ENCODE results near the gene BPIFB1.

Gene BPIFB1, protein sequence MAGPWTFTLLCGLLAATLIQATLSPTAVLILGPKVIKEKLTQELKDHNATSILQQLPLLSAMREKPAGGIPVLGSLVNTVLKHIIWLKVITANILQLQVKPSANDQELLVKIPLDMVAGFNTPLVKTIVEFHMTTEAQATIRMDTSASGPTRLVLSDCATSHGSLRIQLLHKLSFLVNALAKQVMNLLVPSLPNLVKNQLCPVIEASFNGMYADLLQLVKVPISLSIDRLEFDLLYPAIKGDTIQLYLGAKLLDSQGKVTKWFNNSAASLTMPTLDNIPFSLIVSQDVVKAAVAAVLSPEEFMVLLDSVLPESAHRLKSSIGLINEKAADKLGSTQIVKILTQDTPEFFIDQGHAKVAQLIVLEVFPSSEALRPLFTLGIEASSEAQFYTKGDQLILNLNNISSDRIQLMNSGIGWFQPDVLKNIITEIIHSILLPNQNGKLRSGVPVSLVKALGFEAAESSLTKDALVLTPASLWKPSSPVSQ

DNA sequence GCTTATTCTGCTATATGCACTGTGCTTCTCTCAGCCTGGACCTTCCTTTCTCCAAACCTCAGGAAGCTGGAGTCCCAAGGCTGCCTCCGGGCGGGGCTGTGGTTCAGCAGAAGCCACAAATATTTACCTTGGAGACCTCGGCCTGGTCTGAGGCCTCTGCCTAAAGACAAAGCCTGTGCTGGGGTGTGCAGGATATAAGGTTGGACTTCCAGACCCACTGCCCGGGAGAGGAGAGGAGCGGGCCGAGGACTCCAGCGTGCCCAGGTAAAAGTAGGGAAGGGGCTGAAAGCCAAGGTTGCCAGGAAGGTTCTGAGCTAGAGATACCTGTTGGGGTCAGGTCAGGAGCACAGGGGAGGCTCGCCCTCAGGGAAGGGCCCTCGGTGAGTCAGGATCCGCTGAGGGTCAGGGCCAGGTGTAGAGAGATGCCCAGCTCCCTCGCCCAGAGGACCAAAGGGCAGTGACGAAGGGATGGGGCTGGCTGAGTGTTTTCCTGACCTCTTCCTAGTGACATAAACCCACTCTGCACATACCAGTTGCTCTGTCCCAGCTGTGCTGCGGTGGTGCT lies at the start of gene BPIFB1:
Gene BPIFB1, plus strand, starts transcription at position 224 of the 565 bp plus-strand sequence. CDS start 2,860 bp downstream, outside the sequence.
- DNase-seq, result no peak

DNA sequence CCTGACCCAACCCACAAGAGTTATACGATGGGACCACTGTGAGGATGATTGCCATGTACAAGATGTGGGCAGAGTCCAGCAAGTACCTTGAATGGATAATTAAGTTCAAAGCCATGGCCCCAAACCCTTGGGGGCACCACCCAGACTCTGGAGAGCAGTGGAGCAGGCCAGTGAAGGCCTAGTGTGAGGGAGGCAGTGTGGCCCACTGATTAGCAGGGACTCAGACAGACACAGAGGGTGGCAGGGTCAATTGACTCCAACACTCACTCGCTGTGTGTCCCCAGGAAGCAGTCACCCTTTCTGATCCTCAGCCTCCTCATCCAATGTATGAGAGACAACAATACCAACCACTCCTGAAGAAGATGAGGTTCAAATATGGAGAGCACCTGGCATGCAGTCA lies 49.0 kb upstream of the BPIFB1 start:
- no peak for DNase-seq

DNA sequence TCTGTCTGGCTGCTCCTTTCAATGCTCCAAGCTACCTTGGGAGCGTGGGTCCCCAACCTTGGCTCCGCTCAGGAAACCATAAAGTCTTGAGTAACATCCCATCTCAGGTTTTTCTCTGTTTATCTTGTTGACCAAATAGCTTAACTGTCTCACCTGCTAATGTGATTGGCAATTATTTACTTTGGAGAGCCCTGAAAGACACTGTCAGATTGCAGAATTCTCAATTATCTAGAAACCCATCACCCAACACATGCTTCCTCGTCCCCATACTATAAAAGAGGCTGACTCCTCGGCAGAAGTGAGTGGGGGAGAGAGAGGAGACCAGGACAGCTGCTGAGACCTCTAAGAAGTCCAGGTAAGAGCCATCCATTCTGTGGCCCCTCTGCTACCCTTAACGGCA lies 47.3 kb upstream of the BPIFB1 start, which contains the start of gene BPIFA1:
Gene BPIFA1, plus strand, starts transcription at position 301 of the 400 bp plus-strand sequence. CDS start 1,716 bp downstream, outside the sequence.
- DNase-seq, result no peak

DNA sequence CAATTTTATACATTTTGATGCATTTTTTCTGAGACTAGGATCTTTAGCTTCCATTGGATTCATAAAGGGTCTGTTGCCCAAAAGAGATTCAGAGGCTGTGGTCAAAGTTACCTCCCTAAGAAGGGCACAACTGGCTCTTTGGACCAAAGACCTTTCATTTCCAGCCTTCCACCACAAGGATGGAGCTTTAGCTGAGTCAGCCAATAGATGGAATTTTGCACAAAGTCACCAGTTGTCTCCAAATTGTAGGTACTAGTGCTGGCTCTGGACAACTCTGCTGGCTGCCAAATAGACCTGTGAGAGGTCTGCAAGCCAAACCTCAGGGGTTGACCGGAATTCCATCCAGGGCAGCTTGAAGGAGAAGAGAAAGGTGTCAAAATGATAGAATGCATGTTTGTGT lies 46.7 kb upstream of the BPIFB1 start:
- DNase-seq, result no peak

DNA sequence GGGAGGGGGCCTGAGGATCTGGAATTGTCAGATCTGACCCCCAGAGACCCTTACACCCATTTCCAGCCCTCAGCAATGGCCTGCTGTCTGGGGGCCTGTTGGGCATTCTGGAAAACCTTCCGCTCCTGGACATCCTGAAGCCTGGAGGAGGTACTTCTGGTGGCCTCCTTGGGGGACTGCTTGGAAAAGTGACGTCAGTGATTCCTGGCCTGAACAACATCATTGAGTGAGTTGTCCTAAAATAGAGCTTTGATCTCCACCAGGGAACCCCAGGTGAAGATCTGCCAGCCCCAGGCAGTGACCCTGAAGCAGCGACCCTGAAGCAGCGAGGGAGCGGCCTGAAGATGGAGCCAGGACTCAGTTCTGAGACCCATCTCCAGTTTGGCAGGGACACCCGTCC lies 45.0 kb upstream of the BPIFB1 start:
- no peak for DNase-seq

DNA sequence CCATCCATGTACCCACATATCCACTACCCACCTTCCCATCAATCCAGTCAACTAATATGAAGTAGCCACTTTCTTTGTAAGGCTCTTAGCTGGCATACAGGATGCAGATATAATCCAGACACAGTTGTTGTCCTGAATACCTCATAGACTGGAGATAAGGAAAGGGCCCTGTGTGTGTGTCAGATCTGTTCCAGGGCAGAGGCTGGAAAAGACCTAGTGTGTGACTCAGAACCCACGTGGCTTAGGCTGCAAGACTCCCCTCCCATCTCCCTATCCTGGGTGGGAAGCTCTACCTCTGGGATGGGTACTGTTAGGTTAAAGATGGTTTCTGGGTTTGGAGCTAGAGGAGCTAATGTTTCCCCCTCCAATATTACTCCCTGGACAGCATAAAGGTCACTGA lies 43.6 kb upstream of the BPIFB1 start:
- no peak for DNase-seq

DNA sequence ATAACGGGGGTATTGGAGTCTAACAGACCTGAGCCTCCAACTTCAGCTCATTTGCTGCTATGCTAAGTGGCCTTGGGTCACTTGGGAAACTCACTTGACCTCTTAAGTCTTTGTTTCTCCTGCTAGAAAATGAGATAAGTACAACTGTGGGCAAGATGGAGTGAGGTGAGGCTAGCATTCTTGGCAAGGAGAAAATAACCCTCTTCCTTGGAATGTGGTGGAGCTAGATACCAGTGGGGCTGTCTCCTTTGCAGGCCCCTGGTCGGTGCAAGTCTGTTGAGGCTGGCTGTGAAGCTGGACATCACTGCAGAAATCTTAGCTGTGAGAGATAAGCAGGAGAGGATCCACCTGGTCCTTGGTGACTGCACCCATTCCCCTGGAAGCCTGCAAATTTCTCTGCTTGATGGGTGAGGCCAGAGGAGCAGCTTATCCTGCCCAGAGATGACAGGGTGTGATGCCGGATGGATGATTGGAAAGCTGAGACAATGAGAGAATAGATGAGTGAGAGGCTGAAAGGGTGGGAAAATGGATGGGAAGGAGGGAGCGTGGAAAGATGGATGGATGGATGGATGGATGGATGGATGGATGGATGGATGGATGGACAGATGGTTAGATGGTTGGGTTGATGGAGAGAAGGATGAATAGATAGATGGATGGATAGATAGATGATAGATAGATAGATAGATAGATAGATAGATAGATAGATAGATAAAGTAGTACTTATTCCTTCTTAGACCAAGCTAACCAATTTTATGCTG lies 42.9 kb upstream of the BPIFB1 start:
- no peak for DNase-seq

DNA sequence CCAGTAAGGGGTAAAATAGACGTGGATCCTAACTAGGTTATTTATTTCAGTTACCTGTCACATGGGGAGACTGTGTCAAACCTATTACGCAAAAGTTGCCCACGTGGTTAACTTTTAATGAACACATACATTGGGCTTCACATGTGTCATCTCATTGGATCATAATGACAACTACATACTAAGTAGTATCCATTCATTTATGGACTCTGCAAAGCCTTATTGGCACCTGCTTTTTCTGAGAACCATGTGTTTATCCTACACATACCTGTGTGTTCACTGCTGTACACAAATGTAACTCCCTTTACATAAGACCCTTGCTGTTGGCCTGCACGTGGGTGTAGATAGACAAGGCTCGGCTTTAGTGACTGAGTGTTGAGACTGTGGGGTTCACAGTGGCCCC lies 42.1 kb upstream of the BPIFB1 start:
- no peak for DNase-seq

DNA sequence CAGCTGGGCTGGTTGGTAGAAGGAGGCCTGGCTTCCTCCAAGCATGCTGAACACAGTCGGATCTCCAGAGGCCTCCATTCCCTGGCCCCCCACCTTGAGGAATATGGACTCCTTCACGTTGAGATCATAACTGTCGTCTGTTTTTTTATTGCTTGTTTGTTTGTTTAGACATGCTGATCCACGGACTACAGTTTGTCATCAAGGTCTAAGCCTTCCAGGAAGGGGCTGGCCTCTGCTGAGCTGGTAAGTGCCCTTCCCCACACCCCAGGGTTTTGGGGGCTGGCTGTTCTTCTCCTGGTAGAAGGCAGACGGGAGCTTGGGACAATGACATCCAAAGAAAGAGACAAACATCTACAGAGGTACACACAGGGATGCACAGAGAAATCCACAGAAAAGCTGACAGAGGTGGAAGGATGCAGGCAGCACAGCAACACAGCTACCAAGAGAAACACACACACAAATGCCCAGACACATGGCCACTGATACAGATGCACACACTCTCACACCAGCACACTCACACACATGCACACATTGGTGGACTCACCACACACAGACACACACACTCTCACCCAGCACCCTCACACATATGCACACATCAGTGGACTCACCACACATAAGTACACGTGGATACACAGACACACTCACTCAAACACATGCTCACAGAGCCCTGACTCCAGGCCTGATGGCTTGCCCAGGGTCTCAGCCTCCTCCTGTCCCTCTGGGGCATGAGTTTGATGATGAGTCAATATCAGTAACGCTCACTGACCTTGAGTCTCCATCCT lies 40.5 kb upstream of the BPIFB1 start:
- DNase-seq, result no peak

DNA sequence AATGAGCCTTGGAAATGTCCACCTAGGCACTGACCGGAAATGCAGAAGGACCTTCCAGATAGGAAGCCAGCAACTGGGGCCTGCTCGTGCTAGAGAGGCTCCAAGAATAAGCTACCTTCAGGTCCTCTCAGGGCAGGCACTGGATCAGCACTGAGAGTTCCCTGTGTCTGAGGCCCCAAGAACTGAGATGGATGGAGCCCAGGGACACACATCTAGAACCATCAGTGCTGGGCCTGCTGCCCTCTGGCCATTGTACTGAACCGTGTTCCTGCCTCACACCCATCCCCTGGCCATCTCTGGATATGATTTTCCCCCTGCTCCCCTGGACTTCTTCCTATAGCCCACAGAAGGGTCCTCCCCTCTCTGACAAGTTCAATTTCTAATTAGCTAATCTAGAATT lies 36.9 kb upstream of the BPIFB1 start:
- no peak for DNase-seq

DNA sequence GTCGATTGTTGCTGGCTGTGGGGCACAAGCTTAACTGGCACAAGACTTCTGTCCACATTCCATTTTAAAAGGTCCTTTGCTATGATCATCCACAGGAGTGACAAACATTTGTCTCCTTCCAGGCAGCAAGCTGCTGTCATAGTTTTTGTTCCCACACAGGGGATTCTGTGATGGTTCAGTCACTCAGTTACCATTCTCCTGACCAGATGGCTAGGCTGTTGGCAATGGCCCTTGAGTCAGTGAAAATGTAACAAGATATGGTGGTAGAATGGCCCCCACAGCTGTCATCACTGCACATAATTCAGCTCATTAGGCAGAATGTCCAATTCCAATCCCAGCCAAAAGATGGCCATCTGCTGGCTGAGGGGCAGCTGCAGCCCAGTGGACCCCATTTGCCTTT lies 33.6 kb upstream of the BPIFB1 start:
- DNase-seq, result no peak

DNA sequence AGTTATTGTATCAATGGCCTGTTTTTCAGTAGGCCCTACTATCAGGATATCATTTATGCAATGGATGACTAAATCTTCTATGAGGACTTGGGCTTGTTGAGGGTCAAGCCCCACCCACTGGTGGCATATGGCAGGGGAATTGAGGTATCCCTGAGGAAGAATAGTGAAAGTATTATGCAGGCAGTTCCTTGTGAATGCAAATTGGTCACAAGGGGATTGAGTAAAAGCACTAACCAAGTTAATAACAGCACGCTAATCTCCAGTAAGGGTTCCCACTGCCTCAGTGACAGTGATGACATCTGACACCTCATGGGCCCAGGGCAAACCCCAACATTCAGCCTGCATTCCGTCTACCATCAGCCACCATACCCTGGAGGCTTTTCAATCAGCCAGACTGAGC lies 32.3 kb upstream of the BPIFB1 start:
- DNase-seq, result no peak

DNA sequence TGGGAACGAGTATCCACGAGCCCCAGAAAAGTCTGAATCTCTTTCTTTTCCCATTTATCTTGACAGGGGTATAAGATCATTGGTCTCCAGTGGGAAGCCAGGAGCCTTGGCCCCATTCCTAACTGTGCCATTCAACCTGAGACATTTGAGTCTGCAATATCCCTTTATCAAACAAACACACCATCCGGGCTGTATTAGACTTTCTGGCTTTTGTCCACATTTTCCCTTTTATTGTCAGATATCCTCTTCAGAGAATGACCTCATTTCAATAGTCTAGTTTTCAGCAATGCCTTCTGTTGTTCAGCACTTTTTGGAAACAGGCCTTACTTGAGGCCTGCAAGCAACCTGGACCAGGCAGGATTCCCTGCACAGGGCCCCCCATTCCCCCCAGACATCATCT lies 31.5 kb upstream of the BPIFB1 start:
- DNase-seq, result no peak

DNA sequence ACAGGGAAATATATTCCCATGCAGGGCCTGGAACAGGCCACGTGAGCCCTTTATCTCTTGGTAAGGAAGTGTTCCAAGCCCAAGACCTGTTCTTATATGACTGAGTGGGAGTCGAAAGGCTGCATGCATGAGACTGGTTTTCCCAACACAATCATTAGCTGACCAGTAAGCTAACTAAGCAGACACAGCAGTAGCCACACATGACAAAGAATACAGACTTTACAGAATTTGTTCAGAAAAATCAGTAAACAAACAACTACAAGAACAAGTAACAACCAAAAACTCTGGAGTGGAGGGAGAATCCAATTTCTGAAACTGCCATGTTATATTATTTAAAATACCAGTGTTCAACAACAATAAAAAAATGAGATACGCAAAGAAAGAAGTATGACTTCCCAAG lies 30.6 kb upstream of the BPIFB1 start:
- DNase-seq, result no peak

DNA sequence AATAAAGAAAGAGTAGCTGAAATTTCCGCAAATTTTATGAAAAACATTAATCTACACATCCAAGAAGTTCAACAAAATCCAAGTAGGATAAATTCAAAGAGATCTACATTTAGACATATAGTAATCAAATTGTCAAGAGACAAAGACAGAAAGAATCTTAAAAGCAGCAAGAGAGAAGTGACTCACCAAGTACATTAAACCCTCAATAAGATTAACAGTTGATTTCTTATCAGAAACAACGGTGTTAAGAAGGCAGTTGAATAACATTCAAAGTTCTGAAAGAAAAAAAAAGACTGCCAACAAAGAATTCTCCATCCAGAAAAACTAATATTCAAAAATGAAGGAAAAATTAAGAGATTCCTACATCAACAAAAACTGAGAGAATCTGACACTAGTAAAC lies 28.0 kb upstream of the BPIFB1 start:
- no peak for DNase-seq

DNA sequence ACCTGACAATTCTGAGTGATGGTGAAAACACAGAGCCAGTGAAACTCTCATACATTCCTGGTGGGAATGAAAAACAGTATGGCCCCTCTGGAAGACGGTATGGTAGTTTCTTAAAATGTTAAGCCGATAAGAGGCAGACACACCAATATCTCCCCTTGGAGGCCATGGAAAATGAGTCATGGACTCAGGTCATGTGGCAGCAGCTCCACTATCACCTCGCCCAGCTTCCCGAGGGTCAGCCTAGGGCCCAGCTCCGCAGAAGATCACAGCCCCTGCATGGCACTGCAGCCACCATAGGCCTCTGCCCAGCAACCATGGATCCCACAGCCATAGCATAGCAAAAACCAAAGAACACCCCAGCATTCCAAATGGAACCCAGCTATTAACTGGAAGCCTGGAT lies 25.8 kb upstream of the BPIFB1 start:
- DNase-seq, result no peak

DNA sequence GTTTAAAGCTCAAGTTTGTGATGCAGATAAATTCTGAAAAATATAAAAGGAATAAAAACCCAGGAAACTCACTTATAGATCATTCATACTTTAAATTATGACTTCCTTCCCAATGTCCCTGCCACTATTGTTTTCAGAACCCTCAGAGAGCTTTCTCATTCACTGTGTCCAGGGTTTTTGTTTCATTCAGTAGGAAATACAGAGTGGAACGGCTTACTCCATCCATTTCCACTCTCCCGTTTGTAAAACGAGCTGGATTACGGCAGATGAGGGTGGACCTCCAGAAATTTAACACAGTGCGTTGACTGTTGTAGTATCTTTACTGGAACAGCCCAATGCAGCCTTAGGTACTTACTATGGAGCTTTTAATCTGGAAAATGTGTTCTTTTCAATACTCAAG lies 23.6 kb upstream of the BPIFB1 start:
- no peak for DNase-seq

DNA sequence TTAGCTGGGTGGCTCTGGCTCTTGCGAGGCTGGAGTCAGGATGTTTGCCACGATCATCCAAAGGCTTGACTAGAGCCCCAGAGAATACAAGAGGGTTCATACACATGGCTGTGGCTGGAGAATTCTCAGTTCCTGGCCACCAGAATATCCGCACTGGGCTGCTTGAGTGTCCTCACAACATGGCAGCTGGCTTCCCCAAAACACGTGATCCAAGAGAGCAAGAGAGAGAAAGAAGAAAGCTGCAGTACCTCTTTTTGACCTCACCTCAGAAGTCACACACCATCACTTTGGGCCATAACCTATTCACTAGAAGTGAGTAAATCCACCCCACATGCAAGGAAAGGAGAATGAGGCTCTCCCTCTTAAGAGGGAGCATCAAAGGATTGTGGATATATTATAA lies 21.5 kb upstream of the BPIFB1 start:
- no peak for DNase-seq

DNA sequence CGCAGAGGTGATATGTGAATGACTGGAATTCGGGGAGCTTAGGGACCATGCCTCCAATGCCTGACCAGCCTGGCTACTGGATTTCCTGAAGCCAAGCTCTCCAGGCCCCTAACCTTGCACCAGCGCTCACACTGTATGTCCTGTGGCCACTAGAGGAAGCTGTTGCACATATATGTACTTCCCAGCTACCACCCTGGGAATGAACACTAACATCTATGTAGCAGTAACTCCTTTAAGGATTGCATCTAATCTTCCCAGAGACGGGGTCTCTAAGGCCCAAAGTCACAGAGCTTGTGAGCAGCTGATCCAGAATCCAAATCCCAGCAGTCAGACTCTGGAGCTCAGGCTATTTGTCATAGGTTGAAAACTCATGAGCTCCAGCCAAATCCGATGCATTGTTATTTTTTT lies 20.4 kb upstream of the BPIFB1 start:
- DNase-seq, result no peak

DNA sequence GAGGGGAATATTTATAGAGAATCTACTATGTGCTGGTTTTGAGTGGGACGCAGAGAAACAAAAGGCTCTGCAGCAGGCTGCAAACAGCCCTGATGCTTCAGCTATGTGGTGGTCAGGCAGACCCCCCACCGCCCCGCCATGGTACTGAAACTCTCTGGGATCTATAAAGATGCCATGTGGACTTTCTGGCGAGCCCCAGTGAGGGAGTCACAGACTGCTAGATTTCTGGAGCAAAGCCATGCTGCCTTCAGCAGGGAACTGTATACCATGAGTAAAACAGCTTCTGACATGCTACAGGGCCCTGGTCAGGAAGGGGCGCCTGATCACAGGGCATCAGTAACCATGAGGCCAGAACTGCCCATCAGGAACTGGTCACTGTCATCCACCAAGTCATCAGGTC lies 19.2 kb upstream of the BPIFB1 start:
- DNase-seq, result no peak

DNA sequence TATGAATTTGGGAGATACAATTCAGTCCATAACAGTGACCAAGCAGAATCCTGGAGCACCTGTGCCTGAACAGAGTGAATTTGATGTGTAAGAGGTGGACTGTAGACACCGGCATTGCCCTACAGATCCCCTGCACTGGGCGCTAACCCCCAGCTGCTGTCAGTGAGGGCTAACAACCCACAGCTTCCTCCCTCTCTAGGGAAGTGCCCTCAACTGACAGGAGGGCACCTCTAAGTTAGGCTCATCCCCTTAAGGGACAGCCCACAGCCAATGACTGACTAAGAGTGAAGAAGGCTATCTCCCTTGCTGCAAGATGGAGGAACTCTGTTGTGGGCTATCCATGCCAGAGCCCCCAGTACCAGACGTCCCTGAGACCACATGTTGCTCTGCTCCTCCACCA lies 15.3 kb upstream of the BPIFB1 start:
- DNase-seq, result no peak

DNA sequence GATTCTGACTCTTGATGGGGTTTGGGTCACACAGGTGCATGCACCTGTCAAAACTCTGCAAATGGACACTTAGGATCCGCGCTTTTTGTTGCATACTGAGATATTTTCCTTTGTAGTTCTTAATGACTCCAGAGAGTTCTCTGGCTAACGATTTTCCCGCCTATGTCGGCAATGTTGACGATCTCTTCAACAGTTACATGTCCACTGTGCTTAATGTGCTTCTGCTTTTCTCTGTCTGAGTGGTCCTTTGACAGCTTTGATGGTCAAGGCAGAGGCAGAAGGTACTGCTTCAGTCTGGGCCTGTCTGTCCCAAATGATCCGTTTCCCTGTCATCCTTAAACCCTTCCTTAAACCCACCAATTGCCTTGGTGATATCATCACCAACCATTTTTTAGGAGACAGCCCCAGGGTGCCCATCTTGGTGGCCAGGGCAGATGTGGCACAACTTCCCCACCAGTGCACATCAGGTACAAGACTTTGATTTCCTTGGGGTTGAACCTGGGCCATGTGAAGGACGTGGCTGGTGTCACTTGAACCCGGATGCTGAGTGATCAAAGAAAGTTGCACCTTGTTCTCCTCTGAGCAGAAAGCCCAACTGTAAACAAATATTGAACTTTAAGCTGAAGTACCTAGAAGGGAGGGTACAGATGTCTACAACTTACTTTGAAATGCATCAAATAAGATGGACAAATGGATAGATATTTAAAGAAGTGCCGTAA lies 10.7 kb upstream of the BPIFB1 start:
- no peak for DNase-seq
